HuH-7.5 (cell line): ENCODE results near the gene IRS1.

Experiments
- DNase-seq: peaks from one replicate; pipeline ENCODE4 v3.0.0; 2011; ENCODE audit warnings: low spot score

IRS1 gene

GRCh38 chr2:226791056-226791486, 8.5 kb downstream of the IRS1 start:
- DNase-seq: no peak

DNA sequence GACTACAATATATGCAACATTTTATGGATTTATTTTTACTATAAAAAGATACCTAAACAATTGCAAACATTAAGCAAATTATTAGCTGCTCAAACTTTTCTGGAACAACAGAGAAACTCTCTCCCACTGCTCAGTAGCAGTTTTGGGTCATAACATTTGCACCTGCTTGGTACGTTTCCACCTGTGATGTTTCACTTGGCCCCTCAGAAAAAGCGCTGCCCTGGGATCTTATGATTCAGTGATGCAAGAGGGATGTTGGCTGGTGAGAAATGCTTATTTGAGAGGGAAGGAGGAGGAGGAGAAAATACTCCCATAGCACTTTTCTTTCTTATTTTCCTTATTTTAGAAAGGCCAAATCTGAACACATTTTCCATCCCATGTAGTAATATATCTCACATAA, 9.2 kb downstream of the IRS1 start:
- DNase-seq: no peak

DNA sequence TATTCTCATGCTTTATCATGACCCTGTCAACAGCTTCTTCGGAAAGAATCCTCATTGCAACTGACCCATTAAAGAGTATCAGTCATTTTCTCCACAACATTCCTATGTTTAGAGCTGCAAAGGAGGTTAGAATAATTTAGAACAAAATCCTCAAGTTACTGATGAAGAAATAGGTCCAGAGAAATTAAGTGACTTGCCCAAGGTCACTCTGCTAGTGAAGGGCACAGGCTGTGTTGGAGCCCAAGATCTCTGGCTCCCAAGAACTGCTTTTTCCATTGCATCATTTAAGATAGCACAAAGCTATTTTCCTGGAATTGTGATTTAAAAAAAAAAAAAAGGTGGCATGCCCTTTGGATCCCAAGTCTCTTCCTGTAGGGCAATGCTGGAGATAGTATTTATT, 9.6 kb downstream of the IRS1 start:
- DNase-seq: no peak

DNA sequence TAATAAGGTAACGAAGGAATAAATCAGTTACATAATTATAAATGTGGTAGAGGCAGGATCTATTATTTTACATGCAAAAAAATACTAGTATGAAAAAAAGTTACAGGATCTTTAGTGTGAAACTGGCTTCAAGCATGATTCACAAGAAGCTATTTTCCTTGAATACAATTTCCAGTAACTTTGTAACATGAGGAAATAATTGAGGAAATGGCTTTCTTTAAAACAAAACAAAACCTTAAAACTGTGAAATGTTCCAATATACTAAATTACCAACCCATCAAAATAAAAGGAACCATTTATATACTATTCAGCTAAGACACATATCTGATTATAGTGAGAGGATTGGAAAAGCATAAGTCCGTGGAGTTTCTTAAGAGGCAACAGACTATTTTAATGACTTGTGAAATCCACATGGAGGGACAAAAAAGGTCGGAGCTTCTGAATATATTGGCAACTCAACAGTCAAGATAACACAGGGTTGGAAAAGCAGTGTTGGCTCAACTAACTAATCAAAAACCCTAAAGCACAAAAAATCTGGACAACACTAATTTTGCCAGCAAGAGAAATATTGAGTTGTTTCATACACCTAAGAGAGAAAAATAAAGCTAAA, 10.6 kb downstream of the IRS1 start:
- DNase-seq: no peak

GRCh38 chr2:226788064-226788463, 11.6 kb downstream of the IRS1 start:
- DNase-seq: no peak

DNA sequence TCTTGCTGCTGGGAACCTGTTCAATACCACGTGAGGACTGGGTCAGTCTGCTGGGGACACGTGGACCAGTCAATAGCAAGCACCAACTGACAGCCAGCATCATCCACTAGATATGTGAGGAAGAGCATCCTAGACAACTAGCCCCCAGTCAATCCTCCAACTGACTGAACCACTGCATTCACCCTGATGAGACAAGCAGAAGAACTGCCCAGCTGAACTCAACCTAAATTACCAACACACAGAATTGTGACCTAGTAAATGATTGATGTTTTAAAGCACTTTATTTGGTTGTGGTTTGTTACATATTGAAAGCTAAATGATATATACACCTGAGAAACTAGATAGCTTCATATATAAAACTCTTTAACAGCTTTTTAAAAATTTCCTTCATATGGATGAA, 15.7 kb downstream of the IRS1 start:
- DNase-seq: no peak

GRCh38 chr2:226782092-226782713, 17.4 kb downstream of the IRS1 start:
- no peak for DNase-seq

DNA sequence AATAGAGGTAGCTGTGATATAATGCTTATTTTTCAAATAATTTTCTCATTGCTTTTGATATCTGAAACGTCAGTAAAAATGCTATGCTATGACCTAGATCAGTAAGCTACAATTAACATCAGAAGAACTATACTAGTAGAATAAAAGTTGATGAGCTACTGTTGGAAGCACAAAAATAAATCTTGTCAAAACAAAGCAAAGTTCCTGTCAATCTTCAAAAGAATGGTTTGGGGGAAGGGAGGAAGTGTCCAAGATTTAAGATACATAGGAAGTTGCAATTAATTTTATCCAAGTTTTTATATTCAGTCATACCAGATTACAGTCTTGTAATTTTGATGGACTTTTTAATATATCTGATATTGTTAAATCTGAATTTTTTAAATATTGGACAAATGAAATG, 19.2 kb downstream of the IRS1 start:
- DNase-seq: no peak

DNA sequence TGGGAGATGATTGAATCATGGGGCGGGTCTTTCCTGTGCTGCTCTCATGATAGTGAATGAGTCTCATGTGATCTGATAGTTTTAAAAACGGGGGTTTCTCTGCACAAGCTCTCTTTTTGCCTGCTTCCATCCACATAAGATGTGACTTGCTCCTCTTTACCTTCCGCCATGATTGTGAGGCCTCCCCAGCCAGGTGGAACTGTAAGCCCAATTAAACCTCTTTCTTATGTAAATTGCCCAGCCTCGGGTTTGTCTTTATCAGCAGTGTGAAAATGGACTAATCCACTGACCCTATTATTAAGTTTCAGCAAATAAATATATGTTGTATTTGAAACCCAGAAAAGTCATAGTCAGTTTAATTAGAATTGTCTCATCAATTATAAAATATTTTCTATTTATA, 22.0 kb downstream of the IRS1 start:
- no peak for DNase-seq

DNA sequence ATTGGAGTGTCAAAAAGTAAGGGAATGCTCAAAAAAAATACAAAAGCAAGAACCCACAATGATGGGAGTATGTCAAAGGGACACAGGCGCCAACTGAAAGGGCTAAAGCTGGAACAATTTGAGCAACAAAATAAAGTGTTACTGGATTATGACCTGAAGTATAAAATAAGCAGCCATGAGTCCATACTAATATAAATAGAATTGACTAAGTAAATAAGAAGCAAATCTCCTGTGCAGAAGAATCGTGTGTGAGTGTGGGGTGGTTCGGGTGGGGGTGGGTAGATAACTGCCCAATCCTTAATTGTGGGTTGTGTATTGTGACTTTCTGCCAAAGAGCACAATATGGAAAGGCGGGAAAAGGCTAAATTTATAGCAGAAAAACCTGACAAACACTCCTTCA, 23.5 kb downstream of the IRS1 start:
- DNase-seq: no peak

DNA sequence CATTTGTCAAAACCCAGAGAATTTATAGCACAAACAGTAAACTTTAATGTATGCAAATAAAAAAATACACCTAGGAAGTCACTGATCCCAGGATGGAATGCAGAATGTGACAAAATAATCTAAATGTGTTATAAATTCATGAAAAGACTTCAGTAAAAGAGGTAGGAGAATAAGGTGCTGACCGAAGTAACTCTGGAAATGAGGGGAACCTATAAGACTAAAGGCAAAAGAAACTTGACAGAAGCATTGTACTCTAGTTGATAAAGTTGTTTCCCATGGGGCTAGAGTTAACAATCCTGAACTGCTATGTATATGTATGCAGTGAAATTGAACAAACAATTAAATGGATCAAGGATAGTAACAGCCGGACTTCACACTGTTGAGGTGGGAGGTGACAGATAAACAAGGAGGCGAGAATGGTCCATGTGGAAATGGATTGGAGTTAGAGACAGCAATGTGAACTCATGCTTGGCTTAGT, 24.5 kb downstream of the IRS1 start:
- no peak for DNase-seq

- no peak for DNase-seq
These were observed 26.3 kb downstream of the IRS1 start for GRCh38 chr2:226773291-226773690.

DNA sequence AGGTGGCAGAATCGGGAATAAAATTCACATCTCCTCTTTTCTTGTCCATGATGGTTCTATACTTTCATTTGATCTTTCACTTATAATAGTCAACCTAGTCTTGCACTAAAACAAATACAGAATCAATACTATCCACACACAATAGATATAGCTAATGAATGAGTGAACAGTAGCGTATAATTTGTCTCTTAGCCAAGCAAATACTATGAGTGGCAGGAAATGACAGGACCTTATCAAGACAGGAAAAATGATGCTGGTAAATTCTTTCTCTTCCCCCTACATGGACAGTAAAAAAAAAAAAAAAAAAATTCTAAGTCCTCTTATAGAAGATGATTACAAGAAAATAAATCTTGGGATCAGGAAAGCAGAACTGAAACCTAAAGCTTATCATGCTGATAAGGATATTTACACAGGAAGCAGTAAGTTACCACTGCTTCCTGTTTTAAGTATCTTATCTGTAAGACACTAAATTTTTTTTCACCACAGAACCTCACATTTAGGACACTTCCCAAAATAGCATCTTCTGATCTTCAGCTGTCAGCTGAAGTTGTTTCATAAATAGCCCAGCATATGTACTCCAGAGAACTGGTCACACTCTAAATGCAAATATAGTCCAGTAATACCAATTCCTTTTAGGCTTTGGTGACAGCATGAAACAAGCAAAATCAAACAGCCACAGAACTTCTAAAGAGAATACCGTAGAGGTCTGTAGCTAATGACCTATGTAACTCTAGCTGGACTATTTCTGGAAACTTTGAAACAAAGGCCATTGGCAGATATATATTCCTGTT, 27.0 kb downstream of the IRS1 start:
- DNase-seq: no peak

DNA sequence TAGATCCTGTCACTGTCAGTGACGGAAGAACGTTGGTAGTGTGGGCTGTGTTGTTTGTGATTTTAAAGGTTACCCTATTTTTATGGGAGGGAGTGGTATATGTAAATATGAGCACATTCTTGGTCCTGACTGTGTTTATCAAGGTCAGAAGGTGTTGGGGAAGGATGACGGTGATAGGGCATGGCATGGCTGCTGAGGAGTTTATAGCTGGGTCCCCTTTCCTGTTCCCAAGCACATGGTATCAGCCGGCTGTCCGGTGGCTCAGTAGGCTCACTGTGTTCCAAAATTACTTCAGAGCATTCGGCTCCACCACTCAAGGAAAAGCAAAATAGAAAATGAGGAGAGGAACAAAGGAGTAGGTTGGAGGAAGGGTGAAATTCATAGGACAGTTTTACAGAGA, 28.6 kb downstream of the IRS1 start:
- no peak for DNase-seq

DNA sequence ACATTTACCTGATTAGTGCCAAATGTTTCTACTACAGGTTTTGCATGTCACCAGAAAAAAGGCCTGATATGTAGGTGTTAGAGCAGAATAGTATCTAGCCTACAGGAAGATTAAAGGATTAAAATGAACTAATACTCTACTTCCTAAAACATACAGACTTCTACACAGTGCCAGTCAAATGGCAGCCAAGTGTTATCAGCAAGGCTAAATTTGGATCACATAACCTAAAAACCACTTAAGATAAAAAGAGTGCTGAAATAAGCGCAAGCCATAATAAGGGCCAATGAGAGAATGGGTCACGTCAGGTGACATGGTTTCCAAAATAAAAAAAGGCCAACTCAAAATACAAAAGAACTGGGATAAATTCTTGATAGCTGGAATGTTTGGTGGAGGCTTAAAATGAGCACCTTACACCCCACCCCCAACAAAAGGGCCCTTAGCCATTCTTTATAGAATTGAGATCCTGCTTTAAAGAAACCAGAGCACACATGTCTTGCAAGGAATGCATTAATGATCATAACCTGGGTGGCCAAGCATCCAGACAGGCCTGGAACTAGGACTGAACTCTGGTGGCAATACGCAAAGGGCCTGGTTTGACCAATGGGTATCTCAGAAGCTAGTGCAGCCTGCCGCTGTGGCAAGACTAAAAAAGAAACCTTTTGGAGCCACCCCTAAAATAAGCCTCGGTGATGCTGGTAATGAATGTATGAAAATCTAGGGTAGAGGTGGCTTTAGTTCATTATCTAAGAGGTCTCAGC, 32.4 kb downstream of the IRS1 start:
- no peak for DNase-seq

GRCh38 chr2:226766352-226767055, 33.1 kb downstream of the IRS1 start:
- no peak for DNase-seq

GRCh38 chr2:226763320-226763719, 36.3 kb downstream of the IRS1 start:
- no peak for DNase-seq

DNA sequence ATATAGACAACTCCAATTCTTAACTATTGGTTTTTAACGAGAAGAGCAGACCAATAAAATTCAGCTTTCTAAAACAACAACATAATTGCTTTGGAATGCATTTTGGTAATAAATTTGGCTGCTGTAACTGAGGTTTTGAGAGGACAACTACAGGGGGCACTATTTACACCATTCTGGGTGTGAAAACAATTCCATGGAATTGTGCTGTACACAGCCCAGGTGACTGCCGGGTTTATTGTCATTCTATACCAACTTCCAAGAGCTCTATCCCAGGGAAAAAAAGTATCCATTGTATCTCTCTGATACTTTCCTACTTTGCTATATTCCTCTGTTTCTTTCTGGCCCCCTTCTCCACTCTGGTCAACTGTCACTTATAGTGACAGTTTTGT, 38.4 kb downstream of the IRS1 start:
- no peak for DNase-seq

DNA sequence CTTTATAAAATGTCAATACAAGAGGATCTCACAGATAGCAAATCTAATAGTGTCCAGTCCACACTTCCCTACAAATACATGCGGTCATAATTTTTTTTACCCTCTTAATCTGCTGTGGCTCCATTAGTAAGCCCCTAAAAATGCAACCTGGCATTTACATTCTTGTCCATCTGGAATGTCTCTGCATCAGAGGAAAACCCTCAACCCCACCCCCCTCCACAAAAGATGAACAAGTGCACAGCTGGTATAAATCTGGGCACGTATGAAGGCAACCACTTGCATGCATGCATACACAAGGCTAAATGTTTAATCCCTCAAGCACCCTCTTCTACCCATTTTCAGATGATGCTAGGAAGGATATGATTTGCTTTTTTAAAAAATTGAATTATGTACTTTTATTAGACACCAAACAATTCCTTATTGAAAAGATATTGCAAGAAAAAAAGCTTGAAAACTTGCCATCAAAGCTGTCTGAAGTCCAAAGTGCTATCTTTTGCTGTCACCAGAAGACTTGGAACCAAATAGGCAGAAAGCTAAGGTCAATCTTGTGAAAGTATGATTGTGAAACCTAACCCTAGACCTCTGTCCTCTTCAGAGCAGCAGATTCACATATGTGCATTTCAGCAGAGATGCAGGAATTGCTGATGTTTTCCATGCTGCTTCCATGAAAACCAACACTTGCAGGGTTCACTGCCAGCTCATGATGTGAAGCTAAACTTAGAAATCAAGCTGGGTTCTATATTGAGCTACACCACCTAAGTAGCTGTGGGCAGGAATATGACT, 39.0 kb downstream of the IRS1 start:
- peak; percentile 32 for DNase-seq

- no peak for DNase-seq
These were observed 39.9 kb downstream of the IRS1 start for GRCh38 chr2:226759768-226760167.
